ENCODE results near the gene VAPA. TPM values are rescaled to one million over a fixed set of nuclear protein-coding genes. Genes with fewer than 3 reads are reported as not detected.

Gene VAPA
- total and polyA plus RNA-seq, 9 of the 15 experiments (the other 6 are each of a cell fraction or from before 2014, with no cell fraction given), result 219 to 902 (median 526) TPM

GRCh38 chr18:9995631-9996030, 81.8 kb downstream of the VAPA start:
- no TSS peak for BruUV-seq (replicated peaks)
- ChIA-PET CTCF (ENCODE audit: low intra/inter-chr PET ratio) (no interaction called here), POLR2A (no interaction called here)
- Histone ChIP-seq H3K4me2 (ENCODE audit: insufficient read depth, low read length) (no peak overlapping the region), H3K9me3 (replicated peaks; ENCODE audit: control insufficient read depth, insufficient read depth, low read depth, low read length) (no peaks in the 10 kb centered on the region), H3K27me3 (ENCODE audit: control insufficient read depth in 2 of 2, insufficient read depth in 2 of 2, low read length in 2 of 2) (peaks cover 33 to 52% of the 10 kb centered on the region in 2 experiments), H3K4me1 (replicated peaks in 1 of 2; ENCODE audit: control insufficient read depth in 2 of 2, insufficient read depth in 2 of 2, low read length in 2 of 2) (no peaks in the 10 kb centered on the region), H3K9ac (ENCODE audit: insufficient read depth in 1 of 2, low read depth in 2 of 2, low read length in 2 of 2) (no peak overlapping the region), H3K79me2 (ENCODE audit: control insufficient read depth, insufficient read depth, low read length) (no peaks in the 10 kb centered on the region), H2AFZ (ENCODE audit: low read depth, low read length) (no peak overlapping the region), H4K20me1 (replicated peaks; ENCODE audit: control insufficient read depth, insufficient read depth, low read length) (no peaks in the 10 kb centered on the region), H3K9me1 (ENCODE audit: control insufficient read depth, insufficient read depth, low read length) (no peaks in the 10 kb centered on the region), H3K36me3 (ENCODE audit: control insufficient read depth, insufficient read depth, low read length) (no peaks in the 10 kb centered on the region), H3K4me3 (no peak overlapping the region), H3K27ac (ENCODE audit: extremely low read depth, low read depth, low read length) (no peak overlapping the region)
- FAIRE-seq (no peak), ATAC-seq (no peak), DNase-seq (ENCODE audit: extremely low read depth in 1 of 4, low spot score in 3 of 4) (no peak)
- in situ Hi-C loops (cut with MboI) (no loop called here), intact Hi-C loops (cut with micrococcal nuclease) (no loop called here)
- 0% methylated on average over 2 of the region's 2 CpGs for WGBS (ENCODE audit: insufficient coverage, low coverage, missing lambda C conversion rate)
- TF ChIP-seq TGIF2 (CRISPR knock-in tag; IDR thresholded peaks at IDR 0.05) (no peak), ARID2 (IDR thresholded peaks at IDR 0.05) (no peak), ZNF740 (CRISPR knock-in tag; IDR thresholded peaks at IDR 0.05) (no peak), ZNF740 (tag; IDR thresholded peaks at IDR 0.05) (no peak), PHF8 (IDR thresholded peaks at IDR 0.05; ENCODE audit: borderline replicate concordance, low read length) (no peak), ELF4 (CRISPR knock-in tag; IDR thresholded peaks at IDR 0.05) (no peak), ZNF263 (CRISPR knock-in tag; IDR thresholded peaks at IDR 0.05; ENCODE audit: borderline replicate concordance) (no peak)
